Stimulated activated naive CD4-positive, alpha-beta T cell (primary cell): ENCODE measurements around the gene UBE2R2.
"Not testable (repeated sequence)": the region's sequence is repeated elsewhere in the genome, so short reads cannot be mapped to it uniquely, and the experiment has no call there.

Experiments used
- DNase-seq, 6 experiments: peaks; one replicate each; lab custom pipeline; 2025; lab: John Stamatoyannopoulos, UW

Gene UBE2R2

DNA sequence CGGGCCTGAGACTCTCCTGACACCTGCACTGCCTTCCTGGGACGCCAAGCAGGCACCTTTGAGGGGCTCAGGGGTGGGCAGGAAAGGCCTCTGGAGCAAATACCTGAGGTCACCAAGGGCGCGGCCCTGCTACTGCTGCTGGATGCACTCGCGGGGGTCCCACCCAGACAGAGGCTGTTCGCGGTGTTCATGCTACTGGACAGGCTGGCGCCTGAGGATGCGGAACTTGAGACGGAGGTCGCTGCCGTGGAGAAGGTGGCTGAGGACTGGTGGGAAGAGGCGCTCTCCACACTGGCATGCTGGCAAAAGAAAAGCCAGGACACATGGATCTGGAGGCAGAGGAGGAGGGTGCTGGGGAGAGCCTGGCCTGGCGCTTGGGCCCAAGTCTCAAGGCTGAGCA is 110.7 kb downstream of the UBE2R2 start:
- DNase-seq: no peak

- no peak for DNase-seq
Measured at GRCh38 chr9:33931326-33931725, 114.4 kb downstream of the UBE2R2 start.

DNA sequence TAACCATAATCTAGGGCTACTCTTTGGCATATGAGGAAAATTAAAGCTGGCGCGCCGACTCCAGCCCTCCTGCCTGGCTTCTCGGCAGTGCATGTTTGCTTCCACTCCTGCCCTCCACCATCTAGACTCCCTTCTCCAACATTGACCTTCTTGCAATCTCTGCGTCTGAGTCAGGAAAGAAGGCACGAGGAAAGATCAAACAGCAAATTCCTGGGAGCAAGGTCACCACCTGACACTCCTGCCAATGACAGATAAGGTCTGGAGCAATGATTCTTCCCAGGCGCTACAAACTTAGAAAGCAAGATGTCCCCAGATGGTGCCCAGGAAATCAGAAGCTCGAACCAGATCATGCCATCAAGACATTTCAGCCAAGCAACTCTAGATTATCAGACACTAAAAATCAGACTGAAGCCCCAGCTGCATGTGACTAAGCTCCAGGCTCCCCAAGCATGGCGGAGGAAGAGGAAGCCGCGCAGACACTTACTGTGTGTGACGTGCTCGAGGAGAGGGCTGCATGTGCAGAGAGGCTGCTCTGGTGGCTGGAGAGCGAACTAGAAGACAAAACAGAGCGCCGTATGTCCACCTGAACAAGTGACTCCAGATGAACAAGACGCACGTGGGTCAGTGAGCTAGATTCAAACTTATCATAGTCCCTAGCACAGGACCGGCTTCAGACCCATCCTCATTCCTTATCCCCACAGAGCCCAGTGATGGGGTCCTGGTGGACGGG is 115.3 kb downstream of the UBE2R2 start:
- no peak for DNase-seq

DNA sequence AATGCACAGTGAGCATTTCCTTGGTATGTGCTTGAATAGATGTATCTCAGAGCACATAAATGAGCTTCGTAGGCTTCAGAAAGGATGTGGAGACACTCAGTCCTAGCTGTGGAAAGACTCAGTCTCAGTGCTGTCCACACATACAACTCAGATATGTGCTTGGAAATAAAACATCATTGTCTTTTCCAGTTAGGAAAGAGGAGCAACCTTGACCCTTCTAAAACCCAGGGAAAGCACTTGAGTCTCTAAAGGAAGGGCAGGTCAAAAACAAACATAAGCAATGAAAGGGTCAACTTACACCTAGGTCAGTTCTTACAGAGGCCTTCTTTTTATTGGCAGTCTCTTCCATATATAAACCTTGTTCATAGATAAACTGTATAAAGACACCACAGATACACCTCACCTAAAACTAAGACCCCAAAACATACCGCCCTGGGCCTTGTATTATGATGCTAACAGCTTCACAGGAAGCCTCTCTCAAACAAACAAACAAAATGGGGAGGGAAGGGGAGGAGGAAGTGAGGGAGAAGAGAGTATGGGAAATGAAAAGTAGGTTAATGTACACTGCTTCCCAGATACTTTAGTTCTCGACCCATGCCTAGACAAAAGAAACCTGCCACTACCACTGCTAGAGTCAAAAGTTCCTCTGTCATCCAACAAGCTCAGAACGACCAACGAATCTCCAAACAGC is 117.4 kb downstream of the UBE2R2 start:
- no peak for DNase-seq

- DNase-seq: no peak
Measured at GRCh38 chr9:33939924-33940874, 123.2 kb downstream of the UBE2R2 start.

GRCh38 chr9:33942471-33943083 is 125.6 kb downstream of the UBE2R2 start:
- DNase-seq: no peak

DNA sequence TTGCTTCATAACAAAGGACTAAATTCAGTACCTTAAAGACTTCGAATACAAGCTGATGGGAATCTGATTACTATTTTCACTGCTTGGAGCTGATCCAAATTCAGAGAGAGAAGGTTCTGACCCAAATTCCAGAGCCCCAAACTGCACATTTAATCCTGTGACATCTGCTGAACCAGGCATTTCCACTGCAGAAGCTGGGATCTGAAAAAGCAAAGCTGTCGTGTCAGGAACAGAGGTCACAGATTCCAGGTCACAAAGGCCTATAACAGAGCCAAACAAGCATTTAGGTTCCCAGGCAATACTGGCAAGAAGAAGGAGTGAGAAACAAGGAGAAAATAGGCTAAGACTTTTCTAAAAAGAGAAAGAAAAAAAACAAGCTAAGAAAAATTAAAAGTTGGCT is 126.4 kb downstream of the UBE2R2 start:
- no peak for DNase-seq

DNA sequence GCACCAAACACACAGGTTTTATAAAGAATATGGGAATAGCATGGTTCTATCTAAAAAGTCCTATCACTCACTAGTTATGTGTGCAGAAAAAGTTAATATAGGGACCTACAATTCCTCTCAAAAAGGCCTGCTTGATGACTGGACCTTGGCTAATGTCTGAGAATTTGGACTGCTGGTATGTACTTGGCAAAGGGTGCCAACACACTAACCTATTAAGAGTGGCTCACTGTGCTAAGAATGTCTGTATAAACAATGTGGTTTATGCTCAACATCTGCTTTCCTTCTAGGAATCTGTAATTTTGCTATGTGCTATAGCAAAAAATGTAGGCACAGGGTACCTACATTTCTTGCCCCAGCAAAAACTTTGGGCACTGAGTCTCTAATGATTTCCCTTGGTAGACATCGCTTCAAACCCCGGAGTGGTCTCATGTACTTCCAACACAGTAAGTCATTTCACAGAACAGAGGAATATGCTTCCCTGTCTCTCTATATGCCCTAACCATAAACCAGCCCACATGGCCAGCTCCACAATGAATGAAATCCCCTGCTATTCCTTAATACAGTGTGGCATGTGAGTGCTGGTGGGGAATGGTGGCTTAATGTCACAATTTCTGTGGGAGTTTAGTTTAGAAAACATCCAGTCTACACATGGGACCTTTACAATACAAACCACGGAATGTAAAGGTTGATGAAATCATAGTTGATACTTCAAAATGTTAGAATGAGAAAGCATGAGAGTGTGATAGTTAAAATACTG is 130.0 kb downstream of the UBE2R2 start:
- DNase-seq: no peak

DNA sequence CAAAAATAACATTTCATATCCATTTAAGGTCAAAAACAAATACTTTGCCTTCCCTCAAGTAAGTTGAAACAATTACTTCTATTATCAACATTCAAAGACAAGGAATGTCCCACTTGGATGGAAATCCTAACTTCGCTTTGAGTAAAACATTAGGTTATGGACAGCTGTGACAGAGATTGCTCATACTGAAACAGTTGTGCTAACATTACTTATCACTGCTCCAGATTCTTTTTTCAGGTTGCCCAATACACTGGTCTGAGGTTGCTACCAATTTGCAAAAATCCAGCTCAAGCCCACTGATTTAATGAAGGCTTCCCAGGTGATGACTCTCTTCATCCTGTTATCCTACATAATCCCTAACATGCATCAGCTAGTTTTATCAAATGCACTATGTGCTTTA is 133.4 kb downstream of the UBE2R2 start:
- no peak for DNase-seq

- no peak for DNase-seq
Measured at GRCh38 chr9:33952066-33952465, 135.1 kb downstream of the UBE2R2 start.

- no peak for DNase-seq
Measured at GRCh38 chr9:33956544-33956943, 139.6 kb downstream of the UBE2R2 start.

DNA sequence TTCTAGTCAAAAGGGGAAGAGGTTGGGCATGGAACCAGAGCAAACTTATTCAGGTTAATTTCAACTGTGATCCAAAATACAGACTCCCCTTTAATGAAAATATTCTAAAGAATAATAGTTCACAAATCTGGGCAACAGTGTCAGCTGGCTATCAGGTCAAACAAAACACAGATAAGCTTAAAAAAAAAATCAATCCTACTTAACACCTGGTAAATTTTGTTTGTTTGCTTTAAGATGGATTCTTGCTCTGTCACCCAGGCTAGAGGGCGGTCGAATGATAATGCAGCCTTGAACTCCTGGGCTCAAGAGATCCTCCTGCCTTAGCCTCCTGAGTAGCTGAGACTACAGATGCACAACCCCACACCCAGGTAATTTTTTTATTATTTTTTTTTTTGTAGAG is 142.8 kb downstream of the UBE2R2 start:
- DNase-seq: no peak

DNA sequence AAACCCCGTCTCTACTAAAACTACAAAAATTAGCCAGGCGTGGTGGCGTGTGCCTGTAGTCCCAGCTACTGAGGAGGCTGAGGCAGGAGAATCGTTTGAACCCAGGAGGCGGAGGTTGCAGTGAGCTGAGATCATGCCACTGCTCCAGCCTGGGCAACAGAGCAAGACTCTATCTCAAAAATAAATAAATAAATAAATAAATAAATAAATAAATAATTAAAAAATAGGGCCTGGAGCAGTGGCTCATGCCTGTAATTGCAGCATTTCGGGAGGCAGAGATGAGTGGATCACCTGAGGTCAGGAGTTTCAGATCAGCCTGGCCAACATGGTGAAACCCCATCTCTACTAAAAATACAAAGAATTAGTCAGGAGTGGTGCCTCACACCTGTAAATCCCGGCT is 145.5 kb downstream of the UBE2R2 start:
- not testable (repeated sequence) for DNase-seq

- no peak for DNase-seq
Measured at GRCh38 chr9:33964086-33964768, 147.3 kb downstream of the UBE2R2 start.
